ENCODE results near the gene OPALIN. TPM values are rescaled to one million over a fixed set of nuclear protein-coding genes. Genes with fewer than 3 reads are reported as not detected.
A peak's percentile ranks its signal among the peaks of the same experiment; 100 is the strongest.

OPALIN gene, protein sequence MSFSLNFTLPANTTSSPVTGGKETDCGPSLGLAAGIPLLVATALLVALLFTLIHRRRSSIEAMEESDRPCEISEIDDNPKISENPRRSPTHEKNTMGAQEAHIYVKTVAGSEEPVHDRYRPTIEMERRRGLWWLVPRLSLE
- not detected in 2 replicates for total RNA-seq (2014; rRNA removed; shearing (Covaris generic); ENCODE audit: low replicate concordance)

DNA sequence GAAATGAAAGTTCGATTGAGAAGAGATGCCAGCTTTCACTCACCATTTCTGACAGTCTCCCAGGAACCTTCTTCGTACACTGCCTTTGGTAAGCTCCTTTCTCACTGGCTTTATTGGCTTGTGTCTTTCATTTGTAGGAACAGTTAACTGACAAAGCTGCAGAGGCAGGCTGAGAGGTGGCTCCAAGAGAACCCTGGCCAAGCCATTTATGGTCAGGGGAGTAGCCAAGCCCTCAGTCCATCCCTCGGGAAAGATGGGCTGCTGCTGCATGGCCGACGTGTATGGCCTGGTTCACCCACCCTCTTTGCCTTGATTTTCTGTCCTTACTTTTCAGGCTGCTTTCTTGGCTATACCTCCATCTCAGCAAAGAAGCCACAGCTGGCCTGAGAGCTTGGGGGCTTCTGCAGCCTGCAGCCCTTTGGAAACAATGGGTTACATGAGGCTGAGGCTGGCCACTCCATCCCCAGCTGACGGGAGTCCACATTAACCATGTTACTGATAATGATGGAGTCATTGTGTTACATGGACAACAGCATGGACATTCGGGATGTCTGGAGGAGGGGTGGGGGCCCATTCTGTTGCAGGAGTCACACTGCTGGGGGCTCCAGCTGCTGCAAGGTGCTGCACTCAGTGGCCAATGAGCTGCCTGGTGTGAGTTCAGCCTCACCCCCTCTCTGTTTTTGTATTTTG, at the start of gene OPALIN:
Gene OPALIN (minus strand): TSS at position 152 of the 690 bp plus-strand sequence. CDS start 106 bp downstream, at position 46.
- in situ Hi-C loops (cut with HindIII; ENCODE audit: low pct_unique_long_range_greater_than_20kb, low sequenced_read_pairs): no loop called here
- no peak for DNase-seq (ENCODE audit: low read depth)

GRCh38 chr10:96408201-96408600, 49.4 kb upstream of the OPALIN start:
- in situ Hi-C loops (cut with HindIII; ENCODE audit: low pct_unique_long_range_greater_than_20kb, low sequenced_read_pairs): no loop called here
- no peak for DNase-seq (ENCODE audit: low read depth)

DNA sequence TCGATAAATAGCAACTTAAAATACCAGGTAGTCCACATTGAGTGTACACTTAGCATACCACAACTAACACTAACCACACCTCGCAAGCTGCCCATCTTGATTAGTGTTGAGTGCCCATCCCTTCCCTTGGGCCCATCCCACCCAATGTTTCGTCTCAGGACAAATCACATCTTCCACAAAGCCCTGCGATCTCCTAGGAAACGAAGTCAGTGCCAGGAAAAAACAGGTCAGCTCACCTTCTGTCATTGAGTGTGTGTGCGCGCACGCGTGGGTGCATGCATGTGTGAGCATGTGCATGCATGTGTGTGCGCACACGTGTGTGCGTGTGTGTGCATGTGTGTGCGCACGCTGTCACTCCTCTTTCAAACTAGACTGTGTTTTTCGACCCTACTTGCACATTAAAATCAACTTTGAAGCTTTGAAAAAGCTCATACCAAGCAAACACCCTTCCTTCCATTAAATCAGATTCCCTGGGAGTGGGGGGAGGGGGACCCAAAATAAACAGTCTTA, 48.8 kb upstream of the OPALIN start:
- in situ Hi-C loops (cut with HindIII; ENCODE audit: low pct_unique_long_range_greater_than_20kb, low sequenced_read_pairs): no loop called here
- DNase-seq (ENCODE audit: low read depth): no peak

DNA sequence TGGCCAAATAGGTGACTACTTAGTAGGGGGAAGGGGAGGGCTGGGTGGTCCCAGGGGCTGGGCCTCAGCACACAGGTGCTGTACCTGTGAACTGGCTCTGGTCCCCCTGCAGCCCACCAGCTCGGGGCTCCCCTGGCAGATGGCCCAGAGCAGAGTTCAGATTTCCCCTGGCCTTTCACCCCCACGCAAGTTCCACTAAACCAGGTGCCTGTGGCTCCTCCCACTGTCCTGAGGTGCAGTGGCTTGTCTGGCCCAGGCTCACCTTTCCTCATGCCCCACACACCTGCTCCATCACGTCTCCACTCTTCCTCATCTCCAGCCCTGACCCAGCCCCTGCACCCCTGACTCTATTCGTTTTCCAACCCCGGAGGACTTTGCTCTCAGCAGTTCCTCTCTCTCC, 47.3 kb upstream of the OPALIN start:
- in situ Hi-C loops (cut with HindIII; ENCODE audit: low pct_unique_long_range_greater_than_20kb, low sequenced_read_pairs): no loop called here
- no peak for DNase-seq (ENCODE audit: low read depth)

- no peak for DNase-seq (ENCODE audit: low read depth)
- in situ Hi-C loops (cut with HindIII; ENCODE audit: low pct_unique_long_range_greater_than_20kb, low sequenced_read_pairs): no loop called here
These were observed 43.9 kb upstream of the OPALIN start for GRCh38 chr10:96402417-96403305.

DNA sequence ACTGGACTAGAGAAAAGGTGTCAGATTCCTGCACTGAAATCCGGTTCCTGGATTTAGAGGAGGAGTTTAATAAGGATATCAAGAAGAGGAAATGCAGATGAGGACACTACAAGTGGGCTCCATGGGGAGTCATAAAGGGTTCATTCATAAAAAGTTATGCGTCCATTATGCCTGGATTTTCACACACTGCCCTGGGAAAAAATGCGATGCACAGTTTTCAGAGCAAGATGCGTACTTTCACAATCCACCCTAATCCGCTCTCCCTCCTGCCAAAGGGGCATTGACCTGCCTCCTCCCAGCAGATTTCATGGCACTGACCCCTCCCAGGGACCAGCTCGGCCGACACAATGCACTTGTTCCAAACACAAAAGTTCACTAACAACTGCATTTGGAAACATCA, 42.2 kb upstream of the OPALIN start:
- no peak for DNase-seq (ENCODE audit: low read depth)
- in situ Hi-C loops (cut with HindIII; ENCODE audit: low pct_unique_long_range_greater_than_20kb, low sequenced_read_pairs): no loop called here

DNA sequence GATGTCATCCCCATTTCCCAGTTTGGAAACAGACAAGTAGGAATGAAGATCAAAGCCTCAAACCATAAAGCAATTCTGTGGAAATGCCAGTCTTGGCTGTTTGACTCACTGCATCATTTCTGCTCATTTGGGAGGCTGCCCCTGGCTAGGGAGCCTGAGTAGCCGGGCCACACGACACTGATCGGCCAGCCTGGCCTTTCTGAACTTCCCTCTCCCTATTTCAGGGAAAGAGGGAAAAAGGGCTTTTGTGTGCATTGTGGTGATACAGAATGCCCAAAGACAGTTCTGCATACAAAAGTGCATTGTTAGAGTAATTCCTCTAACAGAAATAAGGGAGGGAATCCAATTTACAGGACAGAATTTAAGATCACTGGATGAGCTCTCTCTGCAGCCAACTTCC, 41.7 kb upstream of the OPALIN start:
- DNase-seq (ENCODE audit: low read depth): no peak
- in situ Hi-C loops (cut with HindIII; ENCODE audit: low pct_unique_long_range_greater_than_20kb, low sequenced_read_pairs): no loop called here

- in situ Hi-C loops (cut with HindIII; ENCODE audit: low pct_unique_long_range_greater_than_20kb, low sequenced_read_pairs): loop anchor here (25.0 kb wide), 1 partner anchor 89 kb away; no protein-coding TSS in a partner anchor
- no peak for DNase-seq (ENCODE audit: low read depth)
These were observed 39.1 kb upstream of the OPALIN start for GRCh38 chr10:96397902-96398301.

DNA sequence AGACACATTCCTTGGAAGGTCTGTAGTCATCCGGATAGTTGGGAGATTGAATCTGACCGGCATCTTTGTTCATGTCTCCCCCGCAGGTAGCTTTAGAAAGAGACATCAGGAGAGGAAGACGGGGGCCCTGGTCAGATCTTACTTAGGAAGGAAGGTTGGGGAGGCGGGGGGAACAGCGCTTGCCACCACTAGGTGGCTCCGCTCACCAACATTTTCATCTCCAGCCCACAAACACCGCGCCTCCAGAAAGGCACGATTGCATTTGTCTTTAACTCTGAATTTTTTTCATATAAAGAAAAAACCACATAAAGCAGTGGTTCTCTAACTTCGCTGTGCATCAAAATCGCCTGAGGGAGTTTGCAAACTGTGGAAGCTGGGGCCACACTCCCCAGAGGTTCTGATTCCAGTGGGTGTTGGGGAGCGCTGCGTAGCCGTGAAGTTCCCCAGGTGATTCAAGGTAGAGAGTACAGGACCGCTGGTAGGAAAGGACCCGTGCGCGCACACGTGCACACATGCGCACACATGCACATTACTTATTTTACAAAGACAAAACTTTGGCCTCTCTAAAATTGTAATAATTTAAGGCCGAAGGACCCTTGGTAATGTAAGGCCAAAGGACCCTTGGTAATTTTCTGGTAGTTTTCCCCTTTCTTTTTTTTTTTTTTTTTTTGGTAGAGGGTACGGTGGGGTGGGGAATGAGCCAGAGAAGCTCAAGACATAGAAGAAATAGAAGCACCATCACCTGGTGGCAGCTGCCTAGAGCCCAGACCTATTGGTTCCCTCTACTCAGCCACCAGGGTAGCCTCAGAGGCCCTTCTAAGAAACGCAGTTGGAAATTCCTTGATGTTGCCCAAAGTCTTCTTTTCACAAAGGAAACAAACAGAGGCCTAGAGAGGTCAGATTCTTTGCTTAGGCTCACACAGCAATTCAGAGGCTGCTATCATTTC, 37.4 kb upstream of the OPALIN start:
- DNase-seq (ENCODE audit: low read depth): peak; percentile 49
- in situ Hi-C loops (cut with HindIII; ENCODE audit: low pct_unique_long_range_greater_than_20kb, low sequenced_read_pairs): loop anchor here (25.0 kb wide), 1 partner anchor 91 kb away; no protein-coding TSS in a partner anchor

DNA sequence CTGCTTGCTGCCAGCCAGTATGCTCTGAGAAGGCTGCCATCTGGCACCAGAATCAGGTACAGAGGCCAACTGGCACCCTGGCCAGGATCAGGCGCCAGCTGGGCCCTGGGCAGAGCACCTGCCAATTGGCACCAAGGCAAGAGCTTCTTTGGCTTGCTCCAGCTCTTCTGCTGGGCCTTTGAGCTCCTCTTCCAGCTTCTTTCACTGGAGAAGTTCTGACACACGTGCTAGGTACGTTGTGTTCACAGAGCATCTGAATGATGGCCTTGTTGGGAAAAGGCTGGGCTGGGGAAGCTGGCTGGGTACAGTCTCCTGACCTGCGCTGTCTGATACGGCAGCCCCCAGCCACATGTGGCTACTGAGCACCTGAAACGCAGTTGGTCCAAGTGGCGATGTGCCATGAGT, 31.7 kb upstream of the OPALIN start:
- DNase-seq (ENCODE audit: low read depth): no peak
- in situ Hi-C loops (cut with HindIII; ENCODE audit: low pct_unique_long_range_greater_than_20kb, low sequenced_read_pairs): loop anchor here (25.0 kb wide), 1 partner anchor 97 kb away; no protein-coding TSS in a partner anchor

DNA sequence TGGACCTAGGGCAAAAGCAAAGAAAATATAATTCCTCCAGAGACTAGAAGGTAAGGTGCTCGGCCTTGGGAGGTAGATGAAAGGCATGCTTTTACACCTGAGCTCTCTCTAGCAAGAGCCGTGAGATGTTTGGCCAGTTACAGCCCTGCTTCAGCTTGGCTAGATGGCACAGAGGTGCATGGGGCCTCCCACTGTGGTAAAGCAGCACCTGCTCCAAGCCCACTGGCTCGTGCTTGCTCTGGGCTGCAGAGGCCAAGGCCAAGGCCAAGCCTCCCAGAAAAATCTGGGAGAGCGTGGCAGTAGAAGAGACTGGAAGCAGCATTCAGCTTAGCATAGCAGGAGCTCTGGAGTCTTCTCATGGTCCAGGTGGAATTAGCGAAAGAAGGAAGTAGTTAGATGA, 31.0 kb upstream of the OPALIN start:
- in situ Hi-C loops (cut with HindIII; ENCODE audit: low pct_unique_long_range_greater_than_20kb, low sequenced_read_pairs): loop anchor here (25.0 kb wide), 1 partner anchor 98 kb away; no protein-coding TSS in a partner anchor

GRCh38 chr10:96387601-96388000, 28.8 kb upstream of the OPALIN start:
- in situ Hi-C loops (cut with HindIII; ENCODE audit: low pct_unique_long_range_greater_than_20kb, low sequenced_read_pairs): loop anchor here (25.0 kb wide), 1 partner anchor 100 kb away; no protein-coding TSS in a partner anchor
- no peak for DNase-seq (ENCODE audit: low read depth)

More for the DNA sequence above, 31.0 kb upstream of the OPALIN start:
- no peak for DNase-seq (ENCODE audit: low read depth)

- in situ Hi-C loops (cut with HindIII; ENCODE audit: low pct_unique_long_range_greater_than_20kb, low sequenced_read_pairs): loop anchor here (25.0 kb wide), 1 partner anchor 100 kb away; no protein-coding TSS in a partner anchor
- no peak for DNase-seq (ENCODE audit: low read depth)
These were observed 28.4 kb upstream of the OPALIN start for GRCh38 chr10:96387161-96387560.

DNA sequence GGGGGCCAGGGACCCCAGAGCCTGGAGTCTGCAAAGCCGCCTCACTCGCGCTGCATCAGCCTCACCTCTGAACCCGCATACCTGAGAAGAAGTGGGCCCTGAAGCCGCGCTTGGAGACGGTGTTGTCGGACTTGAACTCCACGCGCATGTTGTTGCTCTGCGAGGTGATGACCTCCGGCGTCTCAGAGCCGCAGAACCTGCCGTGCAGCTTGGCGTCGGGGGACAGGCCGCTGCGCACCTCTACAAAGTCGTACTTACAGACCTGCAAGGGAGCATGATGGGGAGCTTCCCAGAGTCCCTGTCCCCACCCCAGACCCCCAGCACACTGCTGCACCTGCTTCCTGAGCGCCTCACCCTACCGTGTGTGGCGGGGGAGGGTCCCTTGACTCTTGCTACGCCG, 25.7 kb upstream of the OPALIN start:
- in situ Hi-C loops (cut with HindIII; ENCODE audit: low pct_unique_long_range_greater_than_20kb, low sequenced_read_pairs): loop anchor here (25.0 kb wide), 1 partner anchor 103 kb away; no protein-coding TSS in a partner anchor
- DNase-seq (ENCODE audit: low read depth): no peak

DNA sequence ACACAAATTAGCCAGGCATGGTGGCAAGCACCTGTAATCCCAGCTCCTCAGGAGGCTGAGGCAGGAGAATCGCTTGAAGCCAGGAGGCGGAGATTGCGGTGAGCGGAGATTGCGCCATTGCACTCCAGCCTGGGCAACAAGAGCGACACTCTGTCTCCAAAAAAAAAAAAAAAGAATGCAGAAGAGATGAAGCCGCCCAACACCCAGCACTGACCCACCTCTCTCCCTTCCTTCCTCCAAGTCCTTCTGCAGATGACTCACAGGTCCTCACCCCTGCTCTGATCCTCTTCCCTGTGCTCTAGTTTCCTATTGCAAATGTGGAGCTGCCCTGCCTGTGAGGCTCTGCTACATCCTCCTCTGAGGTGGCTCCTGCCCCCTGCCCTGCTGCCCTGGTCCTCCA, 22.0 kb upstream of the OPALIN start:
- in situ Hi-C loops (cut with HindIII; ENCODE audit: low pct_unique_long_range_greater_than_20kb, low sequenced_read_pairs): loop anchor here (25.0 kb wide), 1 partner anchor 106 kb away; no protein-coding TSS in a partner anchor

GRCh38 chr10:96379758-96380157, 21.0 kb upstream of the OPALIN start:
- in situ Hi-C loops (cut with HindIII; ENCODE audit: low pct_unique_long_range_greater_than_20kb, low sequenced_read_pairs): loop anchor here (25.0 kb wide), 1 partner anchor 108 kb away; no protein-coding TSS in a partner anchor
- DNase-seq (ENCODE audit: low read depth): no peak

More for the DNA sequence above, 22.0 kb upstream of the OPALIN start:
- no peak for DNase-seq (ENCODE audit: low read depth)

DNA sequence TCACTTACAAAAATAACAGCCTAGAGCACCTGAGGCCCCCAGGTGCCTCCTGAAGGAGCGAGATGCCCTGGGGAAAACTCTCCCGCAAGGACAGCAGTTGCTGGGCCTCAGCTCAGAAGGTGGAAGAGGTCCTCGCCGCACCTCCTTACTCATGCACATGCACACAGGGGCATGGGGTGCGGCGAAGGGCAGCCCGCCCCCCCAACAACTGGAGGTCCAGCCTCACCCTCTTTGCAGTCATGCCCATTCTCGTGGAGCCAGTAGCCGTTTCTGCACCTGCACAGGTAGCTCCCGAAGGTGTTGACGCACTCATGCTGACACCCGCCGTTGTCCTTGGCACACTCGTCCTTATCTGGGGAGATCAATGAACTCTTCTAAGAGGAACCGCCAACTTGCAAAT, 19.9 kb upstream of the OPALIN start:
- DNase-seq (ENCODE audit: low read depth): no peak
- in situ Hi-C loops (cut with HindIII; ENCODE audit: low pct_unique_long_range_greater_than_20kb, low sequenced_read_pairs): loop anchor here (25.0 kb wide), 1 partner anchor 109 kb away; no protein-coding TSS in a partner anchor
